H1 (cell line): Measurements from ENCODE around the gene BPIFB6. TPM values are rescaled to one million over a fixed set of nuclear protein-coding genes. Genes with fewer than 3 reads are reported as not detected.

Experiments used
- ATF2 ChIP-seq: IDR thresholded peaks from 2 replicates; pipeline ENCODE4 v1.6.1; 2012; ENCODE audit warnings: low read length, inconsistent platforms
- CHD7 ChIP-seq: fragments of 300-600 bp; sonication (generic); IDR thresholded peaks from 2 replicates; pipeline ENCODE4 v1.7.1; 2012; ENCODE audit warnings: low read length, moderate library complexity, mild to moderate bottlenecking, inconsistent platforms; ENCODE audit not compliant: insufficient replicate concordance
- EP300 ChIP-seq, 2 experiments: IDR thresholded peaks; 1 replicate in 1 of 2; 2 replicates in 1 of 2; pipeline ENCODE4 v1.6.1; 2011 to 2012; ENCODE audit warnings: low read depth in 2 of 2, low read length in 2 of 2, mild to moderate bottlenecking in 2 of 2, borderline replicate concordance in 1 of 2, inconsistent platforms in 1 of 2, moderate library complexity in 1 of 2
- SP1 ChIP-seq: IDR thresholded peaks from 2 replicates; pipeline ENCODE4 v1.6.1; 2011; ENCODE audit warnings: low read depth, low read length
- TAF7 ChIP-seq: optimal IDR thresholded peaks from 2 replicates; pipeline ENCODE3; 2011; ENCODE audit warnings: low read depth, mild to moderate bottlenecking, inconsistent platforms, low read length, moderate library complexity, borderline replicate concordance
- polyA plus RNA-seq, 7 experiments: library from polyadenylated mRNA; depleted of rRNA in 3 of 7; stranded (reverse) in 5 of 7; unstranded in 2 of 7; fragments of >200 nt in 5 of 7; fragments of 200-250 nt in 2 of 7; gene quantifications; 1 replicate in 5 of 7; 2 replicates in 1 of 7; 4 replicates in 1 of 7; pipeline versions ENCODE4 v1.2.1 to v1.2.3, GENCODE V29; 2011 to 2013; ENCODE audit warnings: missing spikeins in 2 of 7, mixed read lengths in 2 of 7
- total RNA-seq: library from RNA; stranded (reverse); fragmentation: NEBNext Ultra II Directional; extraction: Animal tissue kit (Norgen Biotek cat#: 25700); gene quantifications from 2 replicates; pipeline ENCODE4 v1.2.1, GENCODE V29; 2021

The BPIFB6 gene
- total and polyA plus RNA-seq, 2 of the 8 experiments (the other 6 are each of a cell fraction or from before 2014, with no cell fraction given) = not detected

- TF ChIP-seq ATF2 (no peak), CHD7 (no peak), EP300 (IDR thresholded peaks at IDR 0.05; ENCODE audit: borderline replicate concordance in 1 of 2, low read depth in 2 of 2, low read length in 2 of 2) (no peak), SP1 (no peak), TAF7 (no peak)
Observed at GRCh38 chr20:33030076-33030475, 1.4 kb upstream of the BPIFB6 start (continued).
